Stomach (tissue), 4 donors: ENCODE data around the gene TCL1A.

Source experiments
- POLR2A ChIP-seq, 4 donors: fragments of 450-650 bp; IDR thresholded peaks; one replicate each; pipeline ENCODE4 v1.6.1; 2016; ENCODE audit warnings: antibody characterized with exemption in 4 of 4, control low read depth in 2 of 4, mild to moderate bottlenecking in 1 of 4, moderate library complexity in 1 of 4
- TF ChIP-seq, protein P1 (sequence below), 7 experiments: fragments of 450-650 bp in 4 of 7; fragments of 200-600 bp in 3 of 7; sonication (generic) in 3 of 7; IDR thresholded peaks; one replicate each; pipeline ENCODE4 v1.5.1; 2016 to 2019; ENCODE audit warnings: antibody characterized with exemption in 7 of 7, control low read depth in 2 of 7, mild to moderate bottlenecking in 1 of 7

DNA sequence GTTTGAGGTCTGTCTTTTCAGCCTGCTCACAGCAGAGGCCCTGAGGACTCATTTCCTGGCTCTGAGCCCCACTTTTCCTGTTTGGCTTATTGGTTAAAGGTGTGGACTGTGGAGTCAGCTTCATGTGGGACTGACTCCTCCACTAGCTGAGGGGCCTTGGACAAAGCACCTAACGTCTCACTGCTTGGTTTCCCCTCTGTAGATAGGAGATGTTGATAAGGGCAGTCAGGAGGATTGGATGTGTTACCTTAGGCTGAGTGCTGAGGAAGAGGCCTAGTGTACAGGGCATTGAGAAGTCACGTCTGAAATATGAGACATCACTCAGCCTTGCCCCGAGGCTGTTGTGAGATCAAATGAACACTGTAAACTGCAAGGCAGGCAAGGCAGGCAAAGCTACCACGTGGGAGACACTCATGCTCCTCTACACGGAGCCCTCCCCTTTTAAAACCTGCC, 27.1 kb upstream of the TCL1A start:
- TF ChIP-seq, protein P1, sequence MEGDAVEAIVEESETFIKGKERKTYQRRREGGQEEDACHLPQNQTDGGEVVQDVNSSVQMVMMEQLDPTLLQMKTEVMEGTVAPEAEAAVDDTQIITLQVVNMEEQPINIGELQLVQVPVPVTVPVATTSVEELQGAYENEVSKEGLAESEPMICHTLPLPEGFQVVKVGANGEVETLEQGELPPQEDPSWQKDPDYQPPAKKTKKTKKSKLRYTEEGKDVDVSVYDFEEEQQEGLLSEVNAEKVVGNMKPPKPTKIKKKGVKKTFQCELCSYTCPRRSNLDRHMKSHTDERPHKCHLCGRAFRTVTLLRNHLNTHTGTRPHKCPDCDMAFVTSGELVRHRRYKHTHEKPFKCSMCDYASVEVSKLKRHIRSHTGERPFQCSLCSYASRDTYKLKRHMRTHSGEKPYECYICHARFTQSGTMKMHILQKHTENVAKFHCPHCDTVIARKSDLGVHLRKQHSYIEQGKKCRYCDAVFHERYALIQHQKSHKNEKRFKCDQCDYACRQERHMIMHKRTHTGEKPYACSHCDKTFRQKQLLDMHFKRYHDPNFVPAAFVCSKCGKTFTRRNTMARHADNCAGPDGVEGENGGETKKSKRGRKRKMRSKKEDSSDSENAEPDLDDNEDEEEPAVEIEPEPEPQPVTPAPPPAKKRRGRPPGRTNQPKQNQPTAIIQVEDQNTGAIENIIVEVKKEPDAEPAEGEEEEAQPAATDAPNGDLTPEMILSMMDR (IDR thresholded peaks at IDR 0.05): no peak
- TF ChIP-seq POLR2A (IDR thresholded peaks at IDR 0.05): no peak
